Coronary artery (tissue), 2 donors: ENCODE measurements around the gene RNGTT.
"Not testable (repeated sequence)": the region's sequence is repeated elsewhere in the genome, so short reads cannot be mapped to it uniquely, and the experiment has no call there.

Experiments used
- DNase-seq: peaks from one replicate; pipeline ENCODE4 v3.0.0-alpha.2; 2017; ENCODE audit warnings: low spot score
- H3K27ac ChIP-seq, 2 donors: fragments of 200-600 bp; sonication (generic); one replicate each; pipeline ENCODE4 v1.5.1; 2016 to 2019
- H3K4me3 ChIP-seq: fragments of 200-600 bp; sonication (generic); 2 replicates; pipeline ENCODE4 v1.5.1; 2016; ENCODE audit warnings: mild to moderate bottlenecking, moderate library complexity
- TF ChIP-seq, protein P1 (sequence below): fragments of 200-600 bp; sonication (generic); IDR thresholded peaks from one replicate; pipeline ENCODE4 v1.5.1; 2019; ENCODE audit warnings: antibody characterized with exemption

RNGTT gene

DNA sequence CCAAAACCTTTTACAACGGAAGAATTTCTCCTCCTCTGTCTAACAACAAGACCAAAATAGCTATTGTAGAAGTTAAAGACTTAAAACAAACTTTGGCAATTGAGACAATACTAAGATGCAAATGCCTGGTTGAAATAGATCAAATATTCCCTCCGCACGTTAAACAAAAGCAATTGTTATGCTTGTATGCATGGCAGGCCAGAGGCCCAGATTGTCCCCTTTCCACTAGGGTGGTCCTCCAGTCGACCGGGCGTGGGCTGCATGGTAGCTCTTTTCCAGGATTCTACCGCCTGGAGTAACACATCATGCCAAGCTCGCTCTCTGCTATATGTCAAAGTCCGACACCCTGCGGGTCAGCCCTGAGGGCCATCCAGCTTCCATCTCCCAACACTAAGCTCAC is 234.7 kb downstream of the RNGTT start:
- no peak overlapping the region for H3K4me3 ChIP-seq
- no peak for DNase-seq
- H3K27ac ChIP-seq: no peak overlapping the region
- TF ChIP-seq, protein P1, sequence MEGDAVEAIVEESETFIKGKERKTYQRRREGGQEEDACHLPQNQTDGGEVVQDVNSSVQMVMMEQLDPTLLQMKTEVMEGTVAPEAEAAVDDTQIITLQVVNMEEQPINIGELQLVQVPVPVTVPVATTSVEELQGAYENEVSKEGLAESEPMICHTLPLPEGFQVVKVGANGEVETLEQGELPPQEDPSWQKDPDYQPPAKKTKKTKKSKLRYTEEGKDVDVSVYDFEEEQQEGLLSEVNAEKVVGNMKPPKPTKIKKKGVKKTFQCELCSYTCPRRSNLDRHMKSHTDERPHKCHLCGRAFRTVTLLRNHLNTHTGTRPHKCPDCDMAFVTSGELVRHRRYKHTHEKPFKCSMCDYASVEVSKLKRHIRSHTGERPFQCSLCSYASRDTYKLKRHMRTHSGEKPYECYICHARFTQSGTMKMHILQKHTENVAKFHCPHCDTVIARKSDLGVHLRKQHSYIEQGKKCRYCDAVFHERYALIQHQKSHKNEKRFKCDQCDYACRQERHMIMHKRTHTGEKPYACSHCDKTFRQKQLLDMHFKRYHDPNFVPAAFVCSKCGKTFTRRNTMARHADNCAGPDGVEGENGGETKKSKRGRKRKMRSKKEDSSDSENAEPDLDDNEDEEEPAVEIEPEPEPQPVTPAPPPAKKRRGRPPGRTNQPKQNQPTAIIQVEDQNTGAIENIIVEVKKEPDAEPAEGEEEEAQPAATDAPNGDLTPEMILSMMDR: no peak

DNA sequence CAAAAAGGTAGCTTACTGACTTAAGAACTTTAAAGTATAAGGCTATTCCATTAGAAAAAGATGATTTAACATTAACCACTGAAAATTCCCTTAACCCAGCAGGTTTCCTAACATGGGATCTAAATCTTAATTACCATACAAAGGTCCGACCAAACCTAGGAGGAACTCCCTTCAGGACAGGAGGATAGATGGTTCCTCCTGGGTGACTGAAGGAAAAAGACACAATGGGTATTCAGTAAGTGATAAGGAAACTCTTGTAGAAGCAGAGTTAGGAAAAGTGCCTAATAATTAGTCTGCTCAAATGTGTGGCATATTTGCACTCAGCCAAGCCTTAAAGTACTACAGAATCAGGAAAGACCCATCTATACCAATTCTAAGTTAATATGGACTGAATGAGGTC is 237.0 kb downstream of the RNGTT start:
- not testable (repeated sequence) for H3K4me3 ChIP-seq, H3K27ac ChIP-seq, DNase-seq

GRCh38 chr6:88725111-88725975 is 238.1 kb downstream of the RNGTT start:
- DNase-seq: no peak
- H3K27ac ChIP-seq: no peak overlapping the region
- TF ChIP-seq, protein P1: no peak
- no peak overlapping the region for H3K4me3 ChIP-seq

DNA sequence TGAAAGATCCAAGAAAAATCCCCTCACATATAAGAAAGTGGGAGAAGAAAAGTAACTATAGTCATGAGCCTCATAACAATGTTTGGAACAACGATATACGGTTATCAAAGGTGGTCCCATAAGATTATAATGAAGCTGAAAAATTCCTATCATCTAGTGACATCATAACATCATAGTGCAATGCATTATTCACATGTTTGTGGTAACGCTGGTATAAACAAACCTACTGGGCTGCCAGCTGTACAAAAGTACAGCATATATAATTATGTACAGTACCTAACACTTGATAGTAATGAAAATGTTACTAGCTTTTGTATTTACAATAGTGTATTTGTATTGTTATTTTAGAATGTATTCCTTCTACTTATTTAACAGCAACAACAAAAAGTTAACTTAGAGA is 240.7 kb downstream of the RNGTT start:
- TF ChIP-seq, protein P1: no peak

GRCh38 chr6:88716399-88716798 is 247.0 kb downstream of the RNGTT start:
- not testable (repeated sequence) for DNase-seq, H3K27ac ChIP-seq, H3K4me3 ChIP-seq

More for the DNA sequence above, 240.7 kb downstream of the RNGTT start:
- Histone ChIP-seq H3K4me3 (no peak overlapping the region), H3K27ac (no peak overlapping the region)
- no peak for DNase-seq

GRCh38 chr6:88712243-88712936 is 251.0 kb downstream of the RNGTT start:
- TF ChIP-seq, protein P1: no peak
- H3K4me3 ChIP-seq: no peak overlapping the region
- no peak for DNase-seq
- H3K27ac ChIP-seq: no peak overlapping the region

GRCh38 chr6:88709819-88710246 is 253.6 kb downstream of the RNGTT start:
- DNase-seq: no peak
- Histone ChIP-seq H3K27ac (no peak overlapping the region), H3K4me3 (no peak overlapping the region)
- TF ChIP-seq, protein P1: no peak

GRCh38 chr6:88708197-88708744 is 255.1 kb downstream of the RNGTT start:
- H3K4me3 ChIP-seq: no peak overlapping the region
- TF ChIP-seq, protein P1: no peak
- no peak for DNase-seq
- H3K27ac ChIP-seq: no peak overlapping the region
